NCI-H510A (cell line): Measurements from ENCODE around the gene GPR42.

Source experiments
- DNase-seq: peaks from one replicate; lab custom pipeline; 2025; lab: John Stamatoyannopoulos, UW

The GPR42 gene

GRCh38 chr19:35370722-35371121, at the start of gene GPR42:
TSS of gene GPR42 (plus strand) at chr19:35371068. CDS start at chr19:35371360, 292 bp downstream.
- no peak for DNase-seq

- no peak for DNase-seq
Observed at GRCh38 chr19:35321291-35321690, 49.6 kb upstream of the GPR42 start.

GRCh38 chr19:35322014-35322413, 48.9 kb upstream of the GPR42 start:
- DNase-seq: no peak

- no peak for DNase-seq
Observed at GRCh38 chr19:35327642-35328041, 43.2 kb upstream of the GPR42 start.

GRCh38 chr19:35328851-35329285, 42.0 kb upstream of the GPR42 start, which contains the start of gene CD22:
TSS of gene CD22 (plus strand) at chr19:35329187. CDS start at chr19:35332041, 2,854 bp downstream.
- no peak for DNase-seq

- DNase-seq: no peak
Observed at GRCh38 chr19:35329323-35329722, 41.5 kb upstream of the GPR42 start.

- DNase-seq: no peak
Observed at GRCh38 chr19:35330475-35330874, 40.4 kb upstream of the GPR42 start.

- no peak for DNase-seq
Observed at GRCh38 chr19:35331551-35332214, 39.2 kb upstream of the GPR42 start.

GRCh38 chr19:35332817-35333216, 38.1 kb upstream of the GPR42 start:
- DNase-seq: no peak

- no peak for DNase-seq
Observed at GRCh38 chr19:35334144-35334753, 36.6 kb upstream of the GPR42 start.

GRCh38 chr19:35336166-35336955, 34.5 kb upstream of the GPR42 start:
- DNase-seq: no peak

GRCh38 chr19:35337097-35337983, 33.5 kb upstream of the GPR42 start:
- DNase-seq: no peak

- DNase-seq: no peak
Observed at GRCh38 chr19:35337984-35338296, 32.9 kb upstream of the GPR42 start.

- DNase-seq: no peak
Observed at GRCh38 chr19:35340431-35340830, 30.4 kb upstream of the GPR42 start.

- no peak for DNase-seq
Observed at GRCh38 chr19:35341006-35341405, 29.9 kb upstream of the GPR42 start.

- DNase-seq: no peak
Observed at GRCh38 chr19:35341565-35342225, 29.2 kb upstream of the GPR42 start.

- DNase-seq: no peak
Observed at GRCh38 chr19:35342430-35342829, 28.4 kb upstream of the GPR42 start.

- no peak for DNase-seq
Observed at GRCh38 chr19:35344511-35345031, 26.3 kb upstream of the GPR42 start.

- no peak for DNase-seq
Observed at GRCh38 chr19:35345671-35346111, 25.2 kb upstream of the GPR42 start.

GRCh38 chr19:35346193-35347052, 24.4 kb upstream of the GPR42 start:
- no peak for DNase-seq
